Keratinocyte (primary cell): ENCODE measurements around the gene SRM. TPM values are rescaled to one million over a fixed set of nuclear protein-coding genes. Genes with fewer than 3 reads are reported as not detected.

Experiments
- DNase-seq: peaks from one replicate; pipeline ENCODE4 v3.0.0-alpha.2; 2011; ENCODE audit warnings: low read depth, missing footprints, low spot score
- FAIRE-seq: peaks from 2 replicates; lab custom pipeline; 2011; peaks lifted over from hg19 to GRCh38; lab: Jason Lieb, UNC
- H2AFZ ChIP-seq: 2 replicates; pipeline ENCODE4 v1.6.0; 2012; ENCODE audit warnings: low read length, control low read depth, inconsistent platforms; ENCODE audit not compliant: control insufficient read depth
- H3K27ac ChIP-seq: 2 replicates; pipeline ENCODE4 v1.5.1; 2011; ENCODE audit warnings: low read length; ENCODE audit not compliant: control insufficient read depth, insufficient read depth
- H3K27me3 ChIP-seq: 3 replicates; pipeline ENCODE4 v1.6.0; 2011; ENCODE audit warnings: low read length; ENCODE audit not compliant: control insufficient read depth, insufficient read depth; ENCODE audit errors: extremely low read depth
- H3K36me3 ChIP-seq, 2 experiments: 2 replicates in 1 of 2; 3 replicates in 1 of 2; pipeline ENCODE4 v1.5.1; 2011; ENCODE audit warnings: low read length in 2 of 2, mild to moderate bottlenecking in 1 of 2; ENCODE audit not compliant: control insufficient read depth in 2 of 2, insufficient read depth in 2 of 2; ENCODE audit errors: extremely low read depth in 1 of 2
- H3K4me1 ChIP-seq: 3 replicates; pipeline ENCODE4 v1.5.1; 2011; ENCODE audit warnings: low read length; ENCODE audit not compliant: control insufficient read depth, insufficient read depth; ENCODE audit errors: extremely low read depth
- H3K4me2 ChIP-seq: 3 replicates; pipeline ENCODE4 v1.6.0; 2011; ENCODE audit warnings: low read depth, low read length; ENCODE audit not compliant: control insufficient read depth, insufficient read depth; ENCODE audit errors: extremely low read depth
- H3K4me3 ChIP-seq, 3 experiments: fragments of 200-600 bp in 1 of 3; sonication (generic) in 1 of 3; 2 replicates in 2 of 3; 3 replicates in 1 of 3; pipeline ENCODE4 v1.5.1; 2011 to 2016; ENCODE audit warnings: low read length in 3 of 3, mild to moderate bottlenecking in 3 of 3, control low read depth in 2 of 3, inconsistent platforms in 1 of 3, low read depth in 1 of 3, mixed read lengths in 1 of 3, mixed run types in 1 of 3, moderate library complexity in 1 of 3; ENCODE audit not compliant: control insufficient read depth in 2 of 3, insufficient read depth in 2 of 3; ENCODE audit errors: extremely low read depth in 1 of 3
- H3K79me2 ChIP-seq: 2 replicates; pipeline ENCODE4 v1.6.0; 2012; ENCODE audit warnings: low read length; ENCODE audit not compliant: control insufficient read depth, insufficient read depth
- H3K9ac ChIP-seq: 3 replicates; pipeline ENCODE4 v1.6.0; 2011; ENCODE audit warnings: low read length; ENCODE audit not compliant: control insufficient read depth, insufficient read depth; ENCODE audit errors: extremely low read depth
- H3K9me1 ChIP-seq: 3 replicates; pipeline ENCODE4 v1.6.0; 2011; ENCODE audit warnings: low read length; ENCODE audit not compliant: control insufficient read depth, insufficient read depth; ENCODE audit errors: extremely low read depth
- H3K9me3 ChIP-seq: 2 replicates; pipeline ENCODE4 v1.5.1; 2012; ENCODE audit warnings: low read depth, low read length; ENCODE audit not compliant: control insufficient read depth
- H4K20me1 ChIP-seq: 3 replicates; pipeline ENCODE4 v1.6.0; 2011; ENCODE audit warnings: low read length; ENCODE audit not compliant: control insufficient read depth, insufficient read depth; ENCODE audit errors: extremely low read depth
- EZH2 ChIP-seq: IDR thresholded peaks from one replicate; pipeline ENCODE4 v1.6.1; 2012; ENCODE audit warnings: inconsistent platforms, mild to moderate bottlenecking, low read length, moderate library complexity
- dilution Hi-C: fragments of 300-500 bp; cut with MboI; formaldehyde crosslinking; loops from one replicate; pipeline ENCODE4 v1.7.0; 2020; ENCODE audit warnings: low sequenced_read_pairs; ENCODE audit not compliant: extremely low pct_ligation_motif_present
- polyA plus RNA-seq, 5 experiments: library from polyadenylated mRNA; depleted of rRNA in 3 of 5; stranded (reverse) in 3 of 5; stranded (forward) in 1 of 5; unstranded in 1 of 5; fragments of >200 nt; gene quantifications; 1 replicate in 1 of 5; 2 replicates in 3 of 5; 3 replicates in 1 of 5; pipeline versions ENCODE4 v1.2.1 to v1.2.3, GENCODE V29; 2011 to 2012; ENCODE audit warnings: missing spikeins in 2 of 5, low read depth in 1 of 5, low replicate concordance in 1 of 5
- TF ChIP-seq, protein P1 (sequence below), 3 experiments: IDR thresholded peaks in 1 of 3; conservative IDR thresholded peaks in 1 of 3; optimal IDR thresholded peaks in 1 of 3; 2 replicates in 2 of 3; 3 replicates in 1 of 3; pipeline versions ENCODE3 to v1.5.1; 2011; ENCODE audit warnings: low read length in 3 of 3, mild to moderate bottlenecking in 3 of 3, moderate library complexity in 2 of 3, control low read depth in 1 of 3, inconsistent platforms in 1 of 3; ENCODE audit not compliant: insufficient read depth in 2 of 3; ENCODE audit errors: extremely low read depth in 1 of 3

Gene SRM
- polyA plus RNA-seq, 1 donor (not counting 4 experiments of a cell fraction or from before 2014, with no cell fraction given): 32.8 TPM

GRCh38 chr1:11067716-11068599 lies 8.1 kb upstream of the SRM start:
- H3K4me2 ChIP-seq: no peak overlapping the region
- no peak for TF ChIP-seq EZH2
- TF ChIP-seq, protein P1, sequence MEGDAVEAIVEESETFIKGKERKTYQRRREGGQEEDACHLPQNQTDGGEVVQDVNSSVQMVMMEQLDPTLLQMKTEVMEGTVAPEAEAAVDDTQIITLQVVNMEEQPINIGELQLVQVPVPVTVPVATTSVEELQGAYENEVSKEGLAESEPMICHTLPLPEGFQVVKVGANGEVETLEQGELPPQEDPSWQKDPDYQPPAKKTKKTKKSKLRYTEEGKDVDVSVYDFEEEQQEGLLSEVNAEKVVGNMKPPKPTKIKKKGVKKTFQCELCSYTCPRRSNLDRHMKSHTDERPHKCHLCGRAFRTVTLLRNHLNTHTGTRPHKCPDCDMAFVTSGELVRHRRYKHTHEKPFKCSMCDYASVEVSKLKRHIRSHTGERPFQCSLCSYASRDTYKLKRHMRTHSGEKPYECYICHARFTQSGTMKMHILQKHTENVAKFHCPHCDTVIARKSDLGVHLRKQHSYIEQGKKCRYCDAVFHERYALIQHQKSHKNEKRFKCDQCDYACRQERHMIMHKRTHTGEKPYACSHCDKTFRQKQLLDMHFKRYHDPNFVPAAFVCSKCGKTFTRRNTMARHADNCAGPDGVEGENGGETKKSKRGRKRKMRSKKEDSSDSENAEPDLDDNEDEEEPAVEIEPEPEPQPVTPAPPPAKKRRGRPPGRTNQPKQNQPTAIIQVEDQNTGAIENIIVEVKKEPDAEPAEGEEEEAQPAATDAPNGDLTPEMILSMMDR (optimal IDR thresholded peaks at IDR 0.05 in 1 of 3, IDR thresholded peaks at IDR 0.05 in 1 of 3, conservative IDR thresholded peaks at IDR 0.05 in 1 of 3; ENCODE audit: extremely low read depth in 1 of 3, insufficient read depth in 2 of 3, low read length in 3 of 3): no peak
- H3K36me3 ChIP-seq: peaks cover 46 to 58% of the 10 kb centered on the region in 2 experiments
- no peak overlapping the region for H3K4me3 ChIP-seq
- no peaks in the 10 kb centered on the region for H3K79me2 ChIP-seq
- no peak overlapping the region for H3K27ac ChIP-seq
- H3K9me3 ChIP-seq: no peaks in the 10 kb centered on the region
- H3K4me1 ChIP-seq: no peaks in the 10 kb centered on the region
- no peak overlapping the region for H2AFZ ChIP-seq
- no peak for DNase-seq
- no peaks in the 10 kb centered on the region for H4K20me1 ChIP-seq
- no peak for FAIRE-seq
- no peaks in the 10 kb centered on the region for H3K27me3 ChIP-seq
- dilution Hi-C loops: no loop called here
- H3K9me1 ChIP-seq: no peaks in the 10 kb centered on the region
- no peak overlapping the region for H3K9ac ChIP-seq

DNA sequence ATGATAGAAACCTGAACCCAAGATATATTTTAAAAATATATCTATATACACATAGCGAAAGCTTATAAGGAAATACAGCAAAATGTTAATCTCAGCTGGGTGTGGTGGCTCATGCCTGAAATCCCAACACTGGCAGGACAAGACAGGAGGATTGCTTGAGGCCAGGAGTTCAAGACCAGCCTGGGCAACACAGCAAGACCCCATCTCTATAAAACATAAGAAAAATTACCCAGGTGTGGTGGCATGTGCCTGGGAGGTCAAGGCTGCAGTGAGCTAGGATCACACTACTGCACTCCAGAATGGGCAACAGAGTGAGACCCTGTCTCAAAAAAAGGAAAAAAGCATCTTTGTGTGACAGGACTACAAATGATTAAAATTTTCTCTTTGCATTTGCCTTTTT lies 6.0 kb upstream of the SRM start:
- Histone ChIP-seq H3K36me3 (peaks cover 30 to 46% of the 10 kb centered on the region in 2 experiments), H3K4me1 (peaks cover 8% of the 10 kb centered on the region), H3K4me2 (no peak overlapping the region), H4K20me1 (no peaks in the 10 kb centered on the region), H3K9ac (no peak overlapping the region), H2AFZ (no peak overlapping the region), H3K79me2 (peaks cover 9% of the 10 kb centered on the region), H3K4me3 (no peak overlapping the region), H3K9me1 (no peaks in the 10 kb centered on the region), H3K27ac (no peak overlapping the region), H3K9me3 (no peaks in the 10 kb centered on the region), H3K27me3 (no peaks in the 10 kb centered on the region)
- dilution Hi-C loops: no loop called here
- no peak for FAIRE-seq
- TF ChIP-seq EZH2: no peak
- TF ChIP-seq, protein P1 (optimal IDR thresholded peaks at IDR 0.05 in 1 of 3, IDR thresholded peaks at IDR 0.05 in 1 of 3, conservative IDR thresholded peaks at IDR 0.05 in 1 of 3; ENCODE audit: extremely low read depth in 1 of 3, insufficient read depth in 2 of 3, low read length in 3 of 3): no peak
- DNase-seq: no peak
